ENCODE data around the gene FAM120A.

GRCh38 chr9:93507768-93508167 is 56.3 kb downstream of the FAM120A start:
- TF ChIP-seq CTCF (IDR thresholded peaks at IDR 0.05) (no peak), POLR2AphosphoS5 (IDR thresholded peaks at IDR 0.05) (no peak), EP300 (IDR thresholded peaks at IDR 0.05) (no peak)

Data from sigmoid colon (tissue), 4 donors.